ENCODE measurements around the gene SAT1.

The SAT1 gene

GRCh38 chrX:23828881-23829280, 45.9 kb downstream of the SAT1 start:
- H3K9ac ChIP-seq (ENCODE audit: low read length): no peak overlapping the region
- no peaks in the 10 kb centered on the region for H3K27me3 ChIP-seq (ENCODE audit: control insufficient read depth, insufficient read depth, low read length)
- no peaks in the 10 kb centered on the region for H3K36me3 ChIP-seq (ENCODE audit: control insufficient read depth, low read depth, low read length)
- H3K4me1 ChIP-seq (ENCODE audit: control insufficient read depth, low read depth, low read length): no peaks in the 10 kb centered on the region
- no peaks in the 10 kb centered on the region for H3K9me3 ChIP-seq (ENCODE audit: control insufficient read depth, low read depth, low read length)
- no peak overlapping the region for H3K4me3 ChIP-seq (ENCODE audit: low read length)
- no peak overlapping the region for H3K27ac ChIP-seq (ENCODE audit: low read length)

GRCh38 chrX:23832721-23833120, 49.7 kb downstream of the SAT1 start:
- Histone ChIP-seq H3K27me3 (ENCODE audit: control insufficient read depth, insufficient read depth, low read length) (no peaks in the 10 kb centered on the region), H3K9me3 (ENCODE audit: control insufficient read depth, low read depth, low read length) (no peaks in the 10 kb centered on the region), H3K9ac (ENCODE audit: low read length) (no peak overlapping the region), H3K27ac (ENCODE audit: low read length) (no peak overlapping the region), H3K36me3 (ENCODE audit: control insufficient read depth, low read depth, low read length) (no peaks in the 10 kb centered on the region), H3K4me1 (ENCODE audit: control insufficient read depth, low read depth, low read length) (no peaks in the 10 kb centered on the region), H3K4me3 (ENCODE audit: low read length) (no peak overlapping the region)
